ENCODE measurements around the gene NCF2. TPM values are rescaled to one million over a fixed set of nuclear protein-coding genes. Genes with fewer than 3 reads are reported as not detected.

The NCF2 gene, protein sequence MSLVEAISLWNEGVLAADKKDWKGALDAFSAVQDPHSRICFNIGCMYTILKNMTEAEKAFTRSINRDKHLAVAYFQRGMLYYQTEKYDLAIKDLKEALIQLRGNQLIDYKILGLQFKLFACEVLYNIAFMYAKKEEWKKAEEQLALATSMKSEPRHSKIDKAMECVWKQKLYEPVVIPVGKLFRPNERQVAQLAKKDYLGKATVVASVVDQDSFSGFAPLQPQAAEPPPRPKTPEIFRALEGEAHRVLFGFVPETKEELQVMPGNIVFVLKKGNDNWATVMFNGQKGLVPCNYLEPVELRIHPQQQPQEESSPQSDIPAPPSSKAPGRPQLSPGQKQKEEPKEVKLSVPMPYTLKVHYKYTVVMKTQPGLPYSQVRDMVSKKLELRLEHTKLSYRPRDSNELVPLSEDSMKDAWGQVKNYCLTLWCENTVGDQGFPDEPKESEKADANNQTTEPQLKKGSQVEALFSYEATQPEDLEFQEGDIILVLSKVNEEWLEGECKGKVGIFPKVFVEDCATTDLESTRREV
- total RNA-seq (2022; extraction: Qiagen RNA extraction; ENCODE audit: low read depth): 2.3 to 5.0 TPM (median 3.5 TPM) in 5 replicates

GRCh38 chr1:183590244-183591191 lies at the start of gene NCF2:
Gene NCF2 (minus strand): TSS chr1:183590459. CDS start chr1:183590329, 130 bp downstream.

GRCh38 chr1:183635606-183636333 lies 45.5 kb upstream of the NCF2 start, which contains the start of gene ARPC5:
Gene ARPC5 (minus strand): TSS chr1:183635783. CDS start chr1:183635659, 124 bp downstream.

Other genes starting within 250 kb of the NCF2 start
- 0.51 to 0.85 TPM (median 0.60 TPM) in 5 replicates for gene NMNAT2, start 172.1 kb downstream of the NCF2 start, total RNA-seq (2022; extraction: Qiagen RNA extraction; ENCODE audit: low read depth)
- gene SMG7, start 118.0 kb downstream of the NCF2 start, total RNA-seq (2022; extraction: Qiagen RNA extraction; ENCODE audit: low read depth): 38.6 to 48.3 TPM (median 43.5 TPM) in 5 replicates
- gene ARPC5, start 45.3 kb upstream of the NCF2 start, total RNA-seq (2022; extraction: Qiagen RNA extraction; ENCODE audit: low read depth): 143 to 197 TPM (median 175 TPM) in 5 replicates
- gene APOBEC4, start 62.9 kb upstream of the NCF2 start, total RNA-seq (2022; extraction: Qiagen RNA extraction; ENCODE audit: low read depth): not detected in 5 replicates
- gene RGL1, start 214.7 kb upstream of the NCF2 start, total RNA-seq (2022; extraction: Qiagen RNA extraction; ENCODE audit: low read depth): 0.91 to 1.1 TPM (median 0.95 TPM) in 5 replicates

Measured in A549 treated with DMSO at 1 μM for 4 hours (cell line).